Ureter (tissue), 1 donor: Measurements from ENCODE around the gene RPE65. TPM values are rescaled to one million over a fixed set of nuclear protein-coding genes. Genes with fewer than 3 reads are reported as not detected.
"Not testable (repeated sequence)": the region's sequence is repeated elsewhere in the genome, so short reads cannot be mapped to it uniquely, and the experiment has no call there.

Experiments
- DNase-seq: peaks from one replicate; pipeline ENCODE4 v3.0.0-alpha.2; 2020; ENCODE audit warnings: low spot score
- total RNA-seq: library from RNA; stranded (reverse); gene quantifications from one replicate; pipeline ENCODE4 v1.2.4, GENCODE V29; 2023
- donor health status: DM: yes; HTN: yes; CAD: no.

RPE65 gene
- not detected for total RNA-seq

- DNase-seq: no peak
Observed at GRCh38 chr1:68449901-68450300, at the start of gene RPE65. TSS of gene RPE65 (minus strand) at chr1:68449954. CDS start at chr1:68449905, 49 bp downstream.

- no peak for DNase-seq
Observed at GRCh38 chr1:68497358-68497698, 47.6 kb upstream of the RPE65 start.

- peak; percentile 91 for DNase-seq
Observed at GRCh38 chr1:68496680-68497357, 47.1 kb upstream of the RPE65 start, which contains the start of gene DEPDC1. TSS of gene DEPDC1 (minus strand) at chr1:68497082. CDS start at chr1:68496999, 83 bp downstream.

GRCh38 chr1:68495968-68496679 lies 46.4 kb upstream of the RPE65 start:
- no peak for DNase-seq

GRCh38 chr1:68495532-68495931 lies 45.8 kb upstream of the RPE65 start:
- no peak for DNase-seq

- DNase-seq: no peak
Observed at GRCh38 chr1:68493193-68493592, 43.4 kb upstream of the RPE65 start.

GRCh38 chr1:68492255-68492654 lies 42.5 kb upstream of the RPE65 start:
- not testable (repeated sequence) for DNase-seq

- no peak for DNase-seq
Observed at GRCh38 chr1:68490046-68490651, 40.4 kb upstream of the RPE65 start.

- DNase-seq: no peak
Observed at GRCh38 chr1:68485431-68486022, 35.8 kb upstream of the RPE65 start.

GRCh38 chr1:68484618-68485017 lies 34.9 kb upstream of the RPE65 start:
- DNase-seq: no peak

GRCh38 chr1:68481041-68481440 lies 31.3 kb upstream of the RPE65 start:
- DNase-seq: no peak

GRCh38 chr1:68479501-68479900 lies 29.7 kb upstream of the RPE65 start:
- no peak for DNase-seq

GRCh38 chr1:68478662-68479061 lies 28.9 kb upstream of the RPE65 start:
- DNase-seq: no peak

- not testable (repeated sequence) for DNase-seq
Observed at GRCh38 chr1:68476626-68477025, 26.9 kb upstream of the RPE65 start.

GRCh38 chr1:68473060-68473459 lies 23.3 kb upstream of the RPE65 start:
- no peak for DNase-seq

- DNase-seq: no peak
Observed at GRCh38 chr1:68470388-68470970, 20.7 kb upstream of the RPE65 start.

GRCh38 chr1:68464891-68465290 lies 15.1 kb upstream of the RPE65 start:
- no peak for DNase-seq

- DNase-seq: no peak
Observed at GRCh38 chr1:68460935-68461334, 11.2 kb upstream of the RPE65 start.

- no peak for DNase-seq
Observed at GRCh38 chr1:68459796-68460195, 10.0 kb upstream of the RPE65 start.

GRCh38 chr1:68459091-68459490 lies 9.3 kb upstream of the RPE65 start:
- DNase-seq: no peak

GRCh38 chr1:68456202-68456601 lies 6.4 kb upstream of the RPE65 start:
- no peak for DNase-seq

- DNase-seq: no peak
Observed at GRCh38 chr1:68454534-68454933, 4.8 kb upstream of the RPE65 start.
